ENCODE results near the gene MMP8. TPM values are rescaled to one million over a fixed set of nuclear protein-coding genes. Genes with fewer than 3 reads are reported as not detected.
"Not testable (repeated sequence)": the region's sequence is repeated elsewhere in the genome, so short reads cannot be mapped to it uniquely, and the experiment has no call there.

Gene MMP8
- total RNA-seq = not detected in 2 replicates

- DNase-seq (ENCODE audit: extremely low read depth, low read depth, low spot score) = no peak
Measured at GRCh38 chr11:102724904-102725500, at the start of gene MMP8. TSS of gene MMP8 (minus strand) at chr11:102724954. CDS start at chr11:102724855, 99 bp downstream.

- no peak for DNase-seq (ENCODE audit: extremely low read depth, low read depth, low spot score)
Measured at GRCh38 chr11:102773386-102773785, 48.6 kb upstream of the MMP8 start.

GRCh38 chr11:102771351-102771750, 46.6 kb upstream of the MMP8 start:
- DNase-seq (ENCODE audit: extremely low read depth, low read depth, low spot score) = no peak

- DNase-seq (ENCODE audit: extremely low read depth, low read depth, low spot score) = no peak
Measured at GRCh38 chr11:102770191-102770590, 45.4 kb upstream of the MMP8 start.

- DNase-seq (ENCODE audit: extremely low read depth, low read depth, low spot score) = no peak
Measured at GRCh38 chr11:102767800-102768199, 43.0 kb upstream of the MMP8 start.

- DNase-seq (ENCODE audit: extremely low read depth, low read depth, low spot score) = no peak
Measured at GRCh38 chr11:102763440-102763839, 38.7 kb upstream of the MMP8 start.

GRCh38 chr11:102762361-102762767, 37.6 kb upstream of the MMP8 start:
- DNase-seq (ENCODE audit: extremely low read depth, low read depth, low spot score) = no peak

GRCh38 chr11:102761646-102762238, 37.0 kb upstream of the MMP8 start:
- no peak for DNase-seq (ENCODE audit: extremely low read depth, low read depth, low spot score)

- DNase-seq (ENCODE audit: extremely low read depth, low read depth, low spot score) = peak; percentile 97
Measured at GRCh38 chr11:102760344-102761035, 35.7 kb upstream of the MMP8 start.

GRCh38 chr11:102757823-102758549, 33.2 kb upstream of the MMP8 start:
- no peak for DNase-seq (ENCODE audit: extremely low read depth, low read depth, low spot score)

- no peak for DNase-seq (ENCODE audit: extremely low read depth, low read depth, low spot score)
Measured at GRCh38 chr11:102753267-102753666, 28.5 kb upstream of the MMP8 start.

GRCh38 chr11:102751673-102752072, 26.9 kb upstream of the MMP8 start:
- no peak for DNase-seq (ENCODE audit: extremely low read depth, low read depth, low spot score)

- no peak for DNase-seq (ENCODE audit: extremely low read depth, low read depth, low spot score)
Measured at GRCh38 chr11:102749101-102749722, 24.5 kb upstream of the MMP8 start.

- not testable (repeated sequence) for DNase-seq (ENCODE audit: extremely low read depth, low read depth, low spot score)
Measured at GRCh38 chr11:102746746-102747578, 22.2 kb upstream of the MMP8 start.

GRCh38 chr11:102734650-102735049, 9.9 kb upstream of the MMP8 start:
- DNase-seq (ENCODE audit: extremely low read depth, low read depth, low spot score) = no peak

- no peak for DNase-seq (ENCODE audit: extremely low read depth, low read depth, low spot score)
Measured at GRCh38 chr11:102733232-102733875, 8.6 kb upstream of the MMP8 start.

- not testable (repeated sequence) for DNase-seq (ENCODE audit: extremely low read depth, low read depth, low spot score)
Measured at GRCh38 chr11:102730944-102731343, 6.2 kb upstream of the MMP8 start.

- peak; percentile 82 for DNase-seq (ENCODE audit: extremely low read depth, low read depth, low spot score)
Measured at GRCh38 chr11:102729849-102730815, 5.4 kb upstream of the MMP8 start.
